Activated CD4-positive, CD25-positive, alpha-beta regulatory T cell treated with anti-CD3 and anti-CD28 coated beads, Interleukin-2, amount 50 U/mL, for 24 hours (primary cell): ENCODE measurements around the gene CTAG2.
"Not testable (repeated sequence)": the region's sequence is repeated elsewhere in the genome, so short reads cannot be mapped to it uniquely, and the experiment has no call there.

Source experiments
- ATAC-seq, 2 donors: fragments of 150-1000 bp; cut with Tn5 transposase; one replicate each; pipeline ENCODE4 v1.10.0; 2021; ENCODE audit warnings: mild to moderate bottlenecking in 1 of 2, moderate library complexity in 1 of 2

Gene CTAG2

DNA sequence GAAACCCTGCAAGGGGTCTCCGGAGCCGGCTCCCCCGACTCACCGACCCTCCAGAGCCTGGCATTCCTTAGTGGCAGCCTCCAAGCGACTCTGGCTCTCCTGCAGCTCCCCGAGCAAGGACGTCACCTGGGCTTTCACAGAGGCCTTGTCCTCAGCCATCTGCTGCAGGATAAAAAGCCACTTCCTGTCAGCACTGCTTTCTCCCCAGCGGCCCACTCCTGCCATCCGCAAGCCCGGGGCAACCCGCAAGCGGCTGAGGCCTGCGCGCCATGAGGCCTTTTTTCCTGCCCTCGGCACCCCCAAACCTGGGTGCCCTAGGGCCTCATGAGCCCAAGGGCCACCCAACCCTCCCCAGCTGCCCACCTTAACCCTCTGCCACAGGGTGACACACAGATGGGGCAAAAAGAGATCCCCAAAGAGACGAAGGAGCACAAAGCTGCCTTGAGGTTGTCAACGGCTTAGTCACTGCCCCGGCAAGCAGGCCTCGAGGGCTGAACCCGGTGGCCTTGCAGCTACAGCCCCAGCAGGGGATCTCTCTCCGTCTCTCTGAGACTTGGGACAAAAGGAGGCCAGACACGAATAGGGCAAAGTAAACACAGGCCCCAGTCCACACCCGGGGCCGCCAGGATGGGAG, 7.5 kb downstream of the CTAG2 start:
- peak; percentile 48 to 58 for ATAC-seq

DNA sequence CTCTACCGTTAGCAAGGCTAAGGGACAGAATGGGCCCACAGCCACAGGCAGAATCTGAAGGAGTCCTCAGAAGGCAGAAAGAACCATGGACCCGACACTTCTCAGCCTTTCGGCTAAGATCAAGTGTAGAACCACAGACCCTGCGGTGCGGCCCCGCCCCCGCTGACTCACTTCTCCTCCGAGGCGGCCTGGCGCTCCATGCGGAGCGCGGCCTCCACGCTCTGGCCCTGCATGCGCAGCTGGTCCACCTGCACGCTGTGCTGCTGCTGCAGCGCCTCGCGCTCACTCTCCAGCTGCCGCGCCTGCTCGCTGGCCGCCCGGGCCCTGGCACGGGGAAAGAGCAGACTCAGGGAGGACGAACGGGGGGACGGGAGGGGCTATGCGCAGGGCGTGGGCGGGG, 9.7 kb downstream of the CTAG2 start:
- not testable (repeated sequence) for ATAC-seq

DNA sequence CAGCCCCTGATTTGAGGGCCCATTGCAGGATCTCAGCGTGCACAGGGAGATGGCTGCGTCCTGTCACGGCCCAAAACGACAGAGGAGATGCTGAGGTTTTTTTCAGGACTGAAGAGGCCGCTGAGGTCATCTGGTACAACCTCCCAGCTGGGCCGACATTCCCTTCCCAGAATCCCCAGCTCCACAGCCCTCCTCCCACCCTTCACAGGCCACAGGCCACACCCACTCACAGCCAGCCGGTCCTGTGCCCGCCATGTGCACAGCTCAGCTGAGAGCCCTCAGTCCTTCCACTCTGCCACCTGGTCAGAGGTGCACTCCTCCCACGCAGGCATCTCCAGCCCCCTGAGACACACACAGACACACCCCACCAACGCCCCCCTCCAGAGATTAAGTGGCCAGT, 11.6 kb downstream of the CTAG2 start:
- ATAC-seq: not testable (repeated sequence)

DNA sequence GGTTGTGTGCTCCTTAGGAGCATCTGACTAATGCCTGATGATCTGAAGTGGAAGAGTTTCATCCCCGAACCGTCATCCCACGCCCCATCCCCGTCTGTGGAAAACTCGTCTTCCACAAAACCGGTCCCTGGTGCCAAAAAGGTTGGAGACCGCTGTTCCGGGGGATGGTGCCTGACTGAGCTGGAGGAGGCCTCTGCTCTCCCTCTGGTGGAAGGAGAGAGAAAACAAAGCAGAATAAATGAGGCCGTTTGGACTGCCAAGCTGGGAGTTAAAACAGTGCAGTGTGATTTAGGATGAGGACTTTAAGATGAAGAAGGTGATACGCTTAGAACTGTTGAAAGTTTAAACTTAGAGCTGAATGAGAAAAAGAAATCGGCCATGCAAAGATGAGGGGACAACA, 19.7 kb downstream of the CTAG2 start:
- not testable (repeated sequence) for ATAC-seq

DNA sequence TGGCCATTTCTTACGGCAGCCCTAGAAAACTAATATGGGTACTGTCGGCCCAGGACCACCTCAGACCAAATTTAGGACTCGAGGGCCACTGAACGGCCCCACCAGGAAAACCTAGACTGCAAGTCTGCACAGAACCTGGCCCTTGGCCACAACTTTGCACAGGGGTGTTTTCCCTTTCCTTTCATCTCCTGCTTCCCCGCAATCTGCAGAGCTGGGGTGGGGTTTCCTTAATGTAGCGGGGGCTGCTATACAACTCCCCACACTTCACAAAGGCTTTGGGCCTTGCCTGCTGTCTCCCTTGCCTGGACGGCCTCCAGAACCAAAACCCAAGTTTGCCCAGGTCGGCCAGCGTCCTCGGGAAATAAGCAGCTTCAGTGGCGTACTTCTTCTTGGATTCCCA, 22.4 kb downstream of the CTAG2 start:
- not testable (repeated sequence) for ATAC-seq

DNA sequence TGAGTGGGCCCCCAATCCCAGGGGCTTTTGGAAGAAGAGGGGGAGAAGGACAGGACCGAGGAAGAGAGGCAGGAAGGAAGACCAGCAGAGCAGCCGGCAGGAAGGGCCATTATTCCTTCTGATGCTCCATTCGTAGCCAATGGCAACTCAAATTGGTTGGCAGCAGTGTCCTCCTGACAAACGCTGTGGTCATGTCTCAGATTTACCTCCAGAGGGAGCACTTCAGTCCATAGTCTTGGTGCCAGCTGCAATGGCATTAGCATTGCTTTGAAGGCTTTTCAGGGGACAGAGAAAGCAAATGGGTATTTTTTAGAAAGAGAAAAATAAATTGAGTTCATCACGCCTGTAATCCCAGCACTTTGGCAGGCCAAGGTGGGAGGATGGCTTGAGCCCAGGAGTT, 24.4 kb downstream of the CTAG2 start:
- ATAC-seq: peak in 1 of 2 donors; percentile 38

DNA sequence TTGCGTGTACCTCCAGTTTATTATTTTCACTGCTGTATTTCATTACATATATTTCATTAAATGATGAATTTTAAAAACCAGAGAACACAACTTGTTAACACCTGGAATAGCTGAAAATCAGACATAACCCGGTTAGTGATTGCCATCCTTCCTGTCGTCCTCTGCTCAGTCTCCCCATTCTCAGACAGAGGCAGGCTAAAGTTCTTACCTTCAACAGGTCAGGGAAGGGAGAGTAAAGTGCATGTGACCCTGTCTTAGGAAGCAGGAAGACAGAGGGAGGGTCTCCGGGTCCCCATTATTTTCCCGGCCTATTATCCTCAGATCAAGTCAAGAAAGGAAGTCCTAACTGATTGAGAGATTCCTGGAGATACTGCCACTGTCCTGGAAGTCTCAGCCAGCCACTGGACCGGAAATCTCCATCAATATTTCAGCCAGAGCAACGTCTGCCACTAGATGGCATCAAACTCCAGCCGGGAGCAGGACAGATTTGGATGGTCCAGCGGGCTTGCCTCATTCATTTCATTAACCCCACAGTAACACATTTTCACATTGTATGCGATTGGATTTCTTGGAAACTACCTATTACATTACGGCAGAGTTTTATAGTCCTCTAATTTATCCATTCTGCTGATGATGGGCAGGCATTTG, 32.5 kb downstream of the CTAG2 start:
- peak in 1 of 2 donors; percentile 36 for ATAC-seq

DNA sequence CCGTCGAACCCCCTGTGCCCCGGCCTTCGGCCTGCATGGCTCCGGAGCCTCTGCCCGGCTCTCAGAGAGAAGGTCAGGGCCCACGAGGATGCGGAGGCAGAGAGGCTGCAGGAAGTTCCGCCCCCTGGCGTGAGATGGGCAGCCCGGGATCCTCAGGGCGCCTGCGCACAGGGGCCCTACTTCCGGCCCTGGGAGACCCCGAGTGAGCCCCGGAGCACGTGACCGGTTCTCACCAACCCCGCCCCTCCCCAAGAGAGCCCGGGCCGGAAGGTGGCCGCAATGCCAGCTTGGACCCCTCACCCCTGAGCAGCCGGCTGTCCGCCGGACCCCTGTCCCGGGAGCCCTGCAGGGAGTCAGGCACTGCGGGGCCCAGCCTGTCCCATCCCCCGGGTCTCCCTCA, 34.2 kb downstream of the CTAG2 start, which contains the start of gene CTAG1B:
CTAG1B (minus strand) TSS at position 101 of the 400 bp plus-strand sequence; CDS start at position 37, 64 bp downstream.
- not testable (repeated sequence) for ATAC-seq

DNA sequence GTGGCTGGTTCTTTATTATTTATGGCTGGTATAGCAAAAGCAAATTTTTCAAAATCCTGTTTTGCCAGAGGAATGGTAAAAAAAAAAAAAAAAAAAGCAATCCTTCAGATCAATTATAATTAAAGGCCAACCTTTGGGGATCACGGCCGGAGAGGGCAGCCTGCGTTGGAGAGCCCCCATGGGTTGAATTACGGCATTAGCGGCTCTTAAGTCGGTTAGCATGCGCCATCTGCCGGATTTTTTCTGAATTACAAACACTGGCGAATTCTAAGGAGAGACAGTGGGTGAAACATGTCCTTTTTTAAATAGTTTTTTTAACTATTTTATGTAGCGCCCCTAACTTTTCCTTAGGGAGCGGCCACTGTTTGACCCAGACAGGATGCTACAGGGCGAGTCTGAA, 39.8 kb downstream of the CTAG2 start:
- not testable (repeated sequence) for ATAC-seq

DNA sequence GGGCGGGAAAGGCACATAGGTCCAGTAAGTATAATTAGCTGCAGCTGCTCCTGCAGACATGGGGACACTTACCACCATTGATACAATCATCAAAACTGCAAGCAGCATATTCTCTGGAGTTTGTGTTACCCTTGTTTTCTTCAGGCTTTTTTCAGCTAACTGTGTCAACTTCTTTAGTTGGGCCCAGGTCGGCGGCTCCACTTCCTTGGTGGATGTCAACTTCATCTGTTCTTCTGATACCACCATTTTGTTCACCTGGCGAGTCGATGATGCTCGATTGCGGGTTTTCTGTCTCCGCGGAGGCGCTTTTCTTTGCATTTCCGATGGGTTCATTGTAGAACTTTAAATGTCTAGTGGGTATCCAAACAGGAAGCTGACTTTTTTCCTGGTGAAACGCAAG, 42.2 kb downstream of the CTAG2 start:
- ATAC-seq: not testable (repeated sequence)

DNA sequence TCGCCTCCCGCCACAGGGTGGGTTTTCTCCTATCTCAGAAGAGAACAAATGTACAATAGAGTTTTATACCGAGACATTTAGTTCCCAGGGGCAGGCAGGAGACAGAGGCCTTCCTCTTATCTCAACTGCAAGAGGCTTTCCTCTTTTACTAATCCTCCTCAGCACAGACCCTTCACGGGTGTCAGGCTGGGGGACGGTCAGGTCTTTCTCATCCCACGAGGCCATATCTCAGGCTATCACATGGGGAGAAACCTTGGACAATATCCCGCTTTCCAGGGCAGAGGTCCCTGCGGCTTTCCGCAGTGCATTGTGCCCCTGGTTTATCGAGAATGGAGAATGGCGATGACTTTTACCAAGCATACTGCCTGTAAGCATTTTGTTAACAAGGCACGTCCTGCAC, 44.6 kb downstream of the CTAG2 start:
- not testable (repeated sequence) for ATAC-seq

DNA sequence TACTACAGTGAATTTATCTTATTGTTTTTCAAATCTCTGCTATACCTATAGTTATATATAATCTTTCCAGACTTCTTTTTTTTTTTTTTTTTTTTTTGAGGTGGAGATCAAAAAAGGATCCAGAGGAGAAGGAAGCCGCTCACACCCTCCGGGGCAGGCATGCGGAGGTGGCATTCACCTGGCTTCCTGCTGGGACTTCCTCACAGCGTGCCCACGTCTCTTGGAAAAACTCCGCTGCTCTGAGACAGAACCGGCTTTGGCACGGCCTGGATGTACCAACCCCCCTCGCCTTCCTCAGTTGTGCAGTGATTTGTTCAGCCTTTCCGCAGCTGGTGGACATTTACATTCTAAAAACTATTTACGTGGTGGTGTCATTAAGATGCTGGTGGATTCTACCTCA, 45.4 kb downstream of the CTAG2 start:
- ATAC-seq: not testable (repeated sequence)

DNA sequence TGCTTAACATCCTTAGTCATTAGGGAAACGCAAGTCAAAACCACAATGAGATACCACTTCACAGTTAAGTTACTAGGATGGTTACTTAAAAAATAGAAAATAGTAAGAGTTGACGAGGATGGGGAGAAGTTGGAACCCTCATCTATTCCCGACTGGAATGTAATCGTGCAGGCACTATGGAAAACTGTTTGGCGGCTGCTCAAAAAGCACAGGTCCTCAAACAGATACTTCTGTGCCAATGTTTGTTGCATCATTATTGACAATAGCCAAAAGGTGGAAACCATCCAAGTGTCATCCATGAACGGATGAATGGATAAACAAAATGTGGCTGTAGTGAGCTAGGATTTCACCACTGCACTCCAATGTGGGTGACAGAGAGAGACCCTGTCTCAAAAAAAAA, 46.0 kb downstream of the CTAG2 start:
- no peak for ATAC-seq

DNA sequence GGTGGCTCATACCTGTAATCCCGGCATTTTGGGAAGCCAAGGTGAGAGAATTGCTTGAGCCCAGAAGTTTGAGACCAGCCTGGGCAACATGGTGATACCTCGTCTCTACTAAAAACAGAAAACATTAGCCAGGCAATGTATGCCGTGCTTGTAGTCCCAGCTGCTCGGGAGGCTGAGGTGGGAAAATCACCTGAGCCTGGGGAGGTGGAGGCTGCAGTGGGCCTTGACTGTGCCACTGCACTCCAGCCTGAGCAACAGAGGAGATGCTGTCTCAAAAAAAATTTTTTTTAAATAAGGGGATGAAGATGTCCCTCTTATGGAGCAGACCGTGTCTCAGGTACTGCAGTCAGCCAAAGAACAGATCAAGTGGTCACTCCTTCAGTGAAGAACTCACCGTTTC, 47.8 kb downstream of the CTAG2 start:
- ATAC-seq: no peak

DNA sequence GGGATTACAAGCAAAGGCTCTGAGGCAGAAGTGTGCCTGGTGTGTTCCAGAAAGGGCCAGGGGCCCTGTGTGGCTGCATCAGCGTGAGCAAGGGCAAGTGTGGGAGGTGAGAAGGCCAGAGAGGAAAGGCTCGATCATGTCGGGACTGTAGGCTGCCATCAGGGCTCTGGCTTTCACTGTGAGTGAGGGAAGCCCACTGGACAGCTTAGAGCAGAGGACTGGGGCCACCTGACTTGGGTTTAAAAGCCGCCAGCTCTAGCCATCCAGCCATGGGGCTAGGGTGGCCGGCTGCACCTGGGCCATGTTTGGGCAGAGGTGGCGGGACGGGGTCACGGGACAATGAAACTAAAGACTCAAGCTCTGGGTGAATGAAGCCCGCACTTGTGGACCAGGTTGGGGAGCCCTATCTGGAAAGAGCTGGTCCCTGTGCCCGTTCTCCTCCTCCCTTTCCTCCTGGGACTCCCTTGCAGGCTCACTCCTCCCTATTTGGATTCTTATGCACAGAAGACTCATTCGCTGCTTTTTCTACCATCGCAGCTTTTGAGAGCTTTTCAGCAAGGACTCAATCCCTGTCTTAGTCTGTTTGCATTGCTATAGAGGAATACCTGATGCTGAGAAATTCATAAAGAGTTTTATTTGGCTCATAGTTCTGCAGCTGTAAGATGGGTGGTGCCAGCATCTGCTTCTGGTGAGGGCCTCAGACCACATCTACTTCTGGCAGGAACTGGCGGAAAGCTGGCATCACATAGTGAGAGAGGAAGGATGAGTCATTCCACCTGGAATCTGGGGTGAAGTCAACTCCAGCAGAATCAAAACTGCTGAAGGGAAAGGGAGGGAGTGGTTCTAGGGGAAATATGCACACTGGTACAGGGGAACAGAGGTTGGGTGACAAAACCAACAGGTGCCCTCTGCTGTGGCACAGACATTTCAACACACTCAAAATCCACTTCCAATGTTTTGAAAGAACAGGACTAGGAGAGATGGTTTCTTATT, 49.6 kb downstream of the CTAG2 start:
- ATAC-seq: no peak

DNA sequence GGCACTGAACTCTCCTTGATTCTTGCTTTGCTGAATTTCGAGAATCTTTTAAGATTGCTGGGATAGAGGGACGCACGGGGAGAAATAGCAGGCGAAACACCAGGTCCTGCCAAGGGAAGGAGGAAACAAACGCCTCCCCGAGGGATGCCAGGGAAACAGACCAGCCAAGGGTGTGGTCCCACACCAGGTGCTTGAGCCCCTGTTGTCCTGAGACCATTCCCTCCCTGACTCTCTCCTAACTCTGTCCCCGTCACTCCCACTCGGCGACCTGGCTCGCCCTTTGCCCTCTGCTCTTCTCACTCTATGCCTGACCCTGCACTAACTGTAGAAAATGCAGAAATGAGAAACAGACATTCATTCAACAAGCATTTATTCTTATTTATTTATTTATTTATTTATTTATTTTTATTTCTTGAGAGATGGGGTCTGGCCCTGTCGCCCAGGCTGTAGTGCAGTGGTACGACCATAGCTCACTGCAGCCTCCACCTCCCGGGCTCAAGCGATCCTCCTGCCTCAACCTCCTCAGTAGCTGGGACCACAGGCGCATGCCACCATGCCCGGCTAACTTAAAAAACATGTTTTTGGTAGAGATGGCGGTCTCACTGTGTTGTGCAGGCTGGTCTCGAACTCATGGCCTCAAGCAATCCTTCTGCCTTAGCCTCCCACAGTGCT, 50.5 kb downstream of the CTAG2 start:
- no peak for ATAC-seq

DNA sequence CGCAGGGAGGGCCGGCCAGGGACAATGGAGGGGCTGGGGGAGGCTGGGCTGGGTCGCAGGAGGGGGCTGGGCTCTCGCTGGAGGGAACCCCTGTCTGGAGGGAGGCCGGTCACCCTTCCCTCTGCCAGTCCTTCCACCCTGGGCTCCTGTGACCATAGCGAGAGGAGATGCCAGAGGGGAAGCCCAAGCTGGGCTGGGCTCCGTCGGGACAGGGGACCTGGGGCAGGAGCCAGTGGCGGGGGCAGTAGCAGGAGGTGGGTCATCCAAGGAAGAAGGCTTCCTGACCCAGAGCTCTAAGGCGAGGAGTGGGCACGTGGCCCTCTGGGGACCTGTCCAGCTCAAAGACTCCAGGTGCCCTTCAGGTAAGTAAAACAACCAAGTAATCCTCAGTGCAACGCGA, 51.2 kb downstream of the CTAG2 start:
- ATAC-seq: no peak
